Coronary artery (tissue), 2 donors: ENCODE data around the gene PRKG1.
"Not testable (repeated sequence)": the region's sequence is repeated elsewhere in the genome, so short reads cannot be mapped to it uniquely, and the experiment has no call there.

Experiments used
- DNase-seq: peaks from one replicate; pipeline ENCODE4 v3.0.0-alpha.2; 2017; ENCODE audit warnings: low spot score
- H3K27ac ChIP-seq, 2 donors: fragments of 200-600 bp; sonication (generic); one replicate each; pipeline ENCODE4 v1.5.1; 2016 to 2019
- H3K4me3 ChIP-seq: fragments of 200-600 bp; sonication (generic); 2 replicates; pipeline ENCODE4 v1.5.1; 2016; ENCODE audit warnings: mild to moderate bottlenecking, moderate library complexity
- TF ChIP-seq, protein P1 (sequence below): fragments of 200-600 bp; sonication (generic); IDR thresholded peaks from one replicate; pipeline ENCODE4 v1.5.1; 2019; ENCODE audit warnings: antibody characterized with exemption

Gene PRKG1

DNA sequence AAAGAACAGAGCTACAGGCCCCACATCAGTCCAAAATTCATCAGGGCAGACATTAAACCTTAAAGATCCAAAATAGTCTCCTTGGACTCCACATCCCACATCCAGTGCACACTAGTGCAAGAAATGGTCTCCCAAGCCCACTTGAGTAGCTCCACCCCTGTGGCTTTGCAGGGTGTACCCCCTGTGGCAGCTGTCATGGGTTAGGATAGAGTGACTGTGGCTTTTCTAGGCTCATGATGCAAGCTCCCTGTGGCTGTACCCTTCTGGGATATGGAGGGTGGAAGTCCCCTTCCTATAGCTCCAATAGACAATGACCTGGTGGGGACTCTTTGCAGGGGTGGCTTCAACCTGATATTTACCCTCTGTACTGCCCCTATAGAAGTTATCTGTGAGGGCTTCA is 1111.0 kb downstream of the PRKG1 start:
- Histone ChIP-seq H3K27ac (no peak overlapping the region), H3K4me3 (no peak overlapping the region)
- TF ChIP-seq, protein P1, sequence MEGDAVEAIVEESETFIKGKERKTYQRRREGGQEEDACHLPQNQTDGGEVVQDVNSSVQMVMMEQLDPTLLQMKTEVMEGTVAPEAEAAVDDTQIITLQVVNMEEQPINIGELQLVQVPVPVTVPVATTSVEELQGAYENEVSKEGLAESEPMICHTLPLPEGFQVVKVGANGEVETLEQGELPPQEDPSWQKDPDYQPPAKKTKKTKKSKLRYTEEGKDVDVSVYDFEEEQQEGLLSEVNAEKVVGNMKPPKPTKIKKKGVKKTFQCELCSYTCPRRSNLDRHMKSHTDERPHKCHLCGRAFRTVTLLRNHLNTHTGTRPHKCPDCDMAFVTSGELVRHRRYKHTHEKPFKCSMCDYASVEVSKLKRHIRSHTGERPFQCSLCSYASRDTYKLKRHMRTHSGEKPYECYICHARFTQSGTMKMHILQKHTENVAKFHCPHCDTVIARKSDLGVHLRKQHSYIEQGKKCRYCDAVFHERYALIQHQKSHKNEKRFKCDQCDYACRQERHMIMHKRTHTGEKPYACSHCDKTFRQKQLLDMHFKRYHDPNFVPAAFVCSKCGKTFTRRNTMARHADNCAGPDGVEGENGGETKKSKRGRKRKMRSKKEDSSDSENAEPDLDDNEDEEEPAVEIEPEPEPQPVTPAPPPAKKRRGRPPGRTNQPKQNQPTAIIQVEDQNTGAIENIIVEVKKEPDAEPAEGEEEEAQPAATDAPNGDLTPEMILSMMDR = no peak
- DNase-seq = no peak

DNA sequence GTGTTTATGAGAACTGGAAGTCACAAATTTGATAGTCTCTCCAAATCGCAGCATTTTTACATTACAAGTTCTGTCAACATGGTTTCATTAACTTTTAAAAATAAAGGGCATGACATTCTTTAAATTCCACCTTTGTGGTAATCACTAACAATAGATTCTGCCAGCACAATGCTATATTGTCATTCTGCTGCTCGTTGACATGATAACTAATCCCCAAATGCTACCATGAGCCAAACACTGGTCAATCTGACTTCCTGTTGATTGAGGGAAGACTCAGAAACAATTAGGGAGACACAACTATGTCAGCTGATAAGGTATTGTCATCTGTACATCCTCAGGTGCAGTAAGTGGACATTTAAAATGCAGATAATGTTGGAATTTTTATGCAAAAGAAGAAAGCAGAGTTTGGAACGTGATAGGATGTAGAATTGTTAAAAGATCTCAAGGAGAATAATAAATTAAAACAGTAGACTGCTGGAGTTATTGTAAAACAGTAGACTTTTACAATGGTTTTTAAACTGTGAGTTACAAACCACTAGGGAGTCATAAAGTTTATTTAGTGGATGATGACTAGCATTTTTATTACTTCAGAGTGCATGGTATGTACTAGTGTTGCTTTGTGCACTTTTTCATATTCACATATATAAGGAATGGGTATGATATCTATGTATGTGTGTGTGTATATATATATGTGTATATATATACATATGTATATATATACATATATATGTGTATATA is 1113.4 kb downstream of the PRKG1 start:
- TF ChIP-seq, protein P1 = no peak
- Histone ChIP-seq H3K4me3 (no peak overlapping the region), H3K27ac (no peak overlapping the region)
- no peak for DNase-seq

DNA sequence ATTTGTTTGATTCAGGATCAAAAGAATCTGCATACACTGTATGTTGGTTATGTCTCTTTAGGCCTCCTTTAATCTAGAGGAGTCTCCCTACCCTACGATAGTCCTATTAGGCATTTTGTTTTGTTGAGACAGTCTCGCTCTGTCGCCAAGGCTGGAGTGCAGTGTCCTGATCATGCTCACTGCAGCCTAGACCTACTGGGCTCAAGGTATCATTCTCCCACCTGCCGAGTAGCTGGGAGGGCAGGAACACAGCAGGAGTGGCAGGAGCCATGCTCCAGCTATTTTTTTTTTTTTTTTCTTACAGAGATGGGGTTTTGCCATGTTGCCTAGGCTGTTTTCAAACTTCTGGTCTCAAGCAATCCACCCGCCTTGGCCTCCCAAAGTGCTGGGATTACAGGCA is 1116.8 kb downstream of the PRKG1 start:
- TF ChIP-seq, protein P1 = no peak
- no peak for DNase-seq

DNA sequence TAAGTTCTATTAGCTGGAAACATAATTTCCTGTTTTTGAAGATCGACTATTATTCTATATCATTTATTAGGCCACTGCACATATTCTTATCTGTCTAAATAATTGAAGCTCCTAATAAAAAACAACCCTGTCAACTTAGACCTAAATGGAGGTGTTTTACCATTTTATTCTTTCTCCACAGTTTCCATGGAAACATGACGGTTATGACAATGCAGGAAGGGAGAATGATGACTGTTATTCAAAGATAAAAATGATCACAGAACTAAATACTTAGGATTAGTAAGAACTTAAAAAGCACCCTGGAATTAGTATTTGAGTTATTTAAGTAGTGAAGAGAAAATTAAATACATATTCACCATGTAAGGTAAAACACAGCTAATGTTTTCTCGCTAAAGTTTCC is 1119.9 kb downstream of the PRKG1 start:
- no peak overlapping the region for H3K27ac ChIP-seq
- H3K4me3 ChIP-seq = no peak overlapping the region
- TF ChIP-seq, protein P1 = no peak

More for the DNA sequence above, 1116.8 kb downstream of the PRKG1 start:
- Histone ChIP-seq H3K27ac (no peak overlapping the region), H3K4me3 (no peak overlapping the region)

DNA sequence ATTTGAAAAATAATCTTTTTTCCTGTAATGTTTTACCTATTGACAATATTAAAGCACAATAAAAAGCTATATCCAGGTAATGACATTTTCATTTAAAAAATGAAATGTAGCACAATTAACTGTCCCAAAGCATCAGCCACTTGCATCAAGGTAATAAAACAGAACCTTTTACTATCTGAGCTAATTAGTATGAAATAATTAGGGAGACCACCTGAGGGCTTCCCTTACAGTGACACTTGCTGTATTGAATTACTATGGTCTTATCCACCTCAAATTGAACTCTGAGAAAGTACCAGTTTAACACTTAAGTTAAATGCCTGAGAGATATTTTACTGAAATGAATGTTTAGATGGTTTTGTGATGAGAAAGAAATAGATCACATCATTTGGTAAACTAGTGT is 1120.4 kb downstream of the PRKG1 start:
- TF ChIP-seq, protein P1 = no peak
- no peak overlapping the region for H3K27ac ChIP-seq
- DNase-seq = no peak
- no peak overlapping the region for H3K4me3 ChIP-seq

More for the DNA sequence above, 1119.9 kb downstream of the PRKG1 start:
- DNase-seq = no peak

DNA sequence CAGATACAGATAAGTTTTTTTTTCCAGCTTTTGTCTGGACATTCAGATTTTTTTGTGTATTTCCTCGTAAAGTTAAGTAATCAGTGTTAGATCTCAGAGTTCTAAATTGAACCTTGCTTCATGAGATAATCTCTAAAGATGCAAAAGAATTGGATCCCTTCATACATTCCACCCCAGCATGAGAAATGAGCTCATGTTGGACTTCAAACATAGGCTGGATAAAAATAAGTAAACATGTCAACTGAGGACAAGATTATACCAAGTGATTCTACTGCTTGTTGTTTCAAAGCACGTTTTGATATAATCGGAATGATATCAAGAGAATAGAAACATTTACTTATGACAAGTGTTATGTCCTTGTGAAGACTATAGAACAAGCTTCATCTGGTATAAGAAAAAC is 1122.8 kb downstream of the PRKG1 start:
- TF ChIP-seq, protein P1 = no peak
- Histone ChIP-seq H3K27ac (no peak overlapping the region), H3K4me3 (no peak overlapping the region)
- no peak for DNase-seq

DNA sequence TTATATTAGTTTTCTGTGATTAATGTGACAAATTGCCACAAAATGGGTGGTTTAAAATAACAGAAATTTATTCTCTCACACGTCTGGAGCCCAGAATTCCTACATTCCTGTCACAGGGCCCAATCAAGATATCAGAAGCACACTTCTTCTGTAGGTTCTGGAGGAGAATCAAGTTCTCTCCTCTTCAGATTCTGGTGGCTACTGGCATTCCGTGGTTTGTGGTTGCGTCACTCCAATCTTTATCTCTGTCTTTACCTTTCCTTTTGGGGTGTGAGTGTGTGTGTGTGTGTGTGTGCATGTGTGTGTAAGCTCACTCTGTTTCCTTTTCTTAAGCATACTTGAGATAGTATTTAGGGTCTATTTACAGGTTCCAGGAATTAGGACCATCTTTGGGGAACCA is 1124.3 kb downstream of the PRKG1 start:
- H3K4me3 ChIP-seq = no peak overlapping the region
- DNase-seq = no peak
- no peak overlapping the region for H3K27ac ChIP-seq
- TF ChIP-seq, protein P1 = no peak

DNA sequence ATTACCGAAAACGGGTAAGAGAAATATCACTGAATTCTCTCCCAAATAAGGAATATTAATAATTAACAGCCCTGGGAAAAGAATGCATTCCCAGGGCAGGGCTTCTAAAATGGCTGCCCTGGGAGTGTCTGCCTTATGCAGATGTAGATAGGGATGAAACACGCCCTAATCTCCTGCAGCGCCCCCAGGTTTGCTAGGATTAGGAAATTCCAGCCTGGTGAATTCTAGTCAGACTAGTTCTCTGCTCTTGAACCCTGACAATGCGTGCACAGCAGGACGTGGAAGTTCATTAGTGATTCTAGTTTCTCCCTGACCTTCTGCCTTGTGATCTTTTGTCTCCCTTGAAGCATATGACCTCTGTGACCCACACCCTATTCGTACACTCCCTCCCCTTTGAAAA is 1130.6 kb downstream of the PRKG1 start:
- not testable (repeated sequence) for H3K4me3 ChIP-seq, H3K27ac ChIP-seq, DNase-seq
